HepG2 (cell line): Measurements from ENCODE around the gene LILRB3.

ENCODE experiments used
- EZH2 ChIP-seq: conservative IDR thresholded peaks from 2 replicates; pipeline ENCODE4 v1.6.1; 2012; ENCODE audit warnings: mild to moderate bottlenecking, low read depth, low read length, moderate library complexity
- MATR3 ChIP-seq: sonication (generic); formaldehyde crosslinking; IDR thresholded peaks from 2 replicates; pipeline ENCODE4 v1.4.0; 2020; ENCODE audit warnings: missing genetic modification reagents
- POLR2AphosphoS2 ChIP-seq: IDR thresholded peaks from 2 replicates; pipeline ENCODE4 v1.6.1; 2011; ENCODE audit warnings: low read depth, low read length, improper control_type of control experiment
- RAD21 ChIP-seq: fragments of 450-650 bp; formaldehyde crosslinking; IDR thresholded peaks from 2 replicates; pipeline ENCODE4 v1.5.0; 2020; ENCODE audit warnings: mild to moderate bottlenecking
- RFXANK ChIP-seq: IDR thresholded peaks from 2 replicates; pipeline ENCODE4 v1.6.1; 2016
- SMYD3 ChIP-seq: sonication (generic); formaldehyde crosslinking; IDR thresholded peaks from 2 replicates; pipeline ENCODE4 v1.8.1; 2023; ENCODE audit warnings: mild to moderate bottlenecking, missing genetic modification reagents
- ZBTB20 ChIP-seq: sonication (generic); formaldehyde crosslinking; IDR thresholded peaks from 2 replicates; pipeline ENCODE4 v1.8.1; 2023; ENCODE audit warnings: missing genetic modification reagents, low read depth, mild to moderate bottlenecking, borderline replicate concordance
- TF ChIP-seq, protein P1 (sequence below): IDR thresholded peaks from 2 replicates; pipeline ENCODE4 v1.6.1; 2012; ENCODE audit warnings: inconsistent platforms
- TF ChIP-seq, protein P2 (sequence below): sonication (generic); formaldehyde crosslinking; IDR thresholded peaks from 2 replicates; pipeline ENCODE4 v1.5.0; 2020; ENCODE audit warnings: mild to moderate bottlenecking, missing genetic modification reagents, moderate library complexity

DNA sequence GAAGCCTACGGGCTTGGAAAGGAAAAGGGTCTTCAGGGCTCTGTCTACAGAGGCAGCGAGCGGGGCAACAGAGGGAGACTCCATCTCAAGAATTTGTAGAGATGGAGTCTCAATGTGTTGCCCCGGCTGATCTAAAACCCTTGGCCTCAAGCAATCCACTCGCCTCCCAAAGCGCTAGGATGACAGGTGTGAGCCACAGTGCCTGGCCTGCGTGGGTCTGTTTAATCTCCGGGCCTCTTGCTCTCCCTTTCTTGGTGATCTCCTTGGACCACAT, 14.1 kb downstream of the LILRB3 start:
- TF ChIP-seq ZBTB20 (CRISPR knock-in tag) (no peak), POLR2AphosphoS2 (no peak), MATR3 (CRISPR knock-in tag) (no peak), RAD21 (CRISPR knock-in tag) (no peak), SMYD3 (no peak), RFXANK (CRISPR knock-in tag) (no peak), EZH2 (no peak)
- TF ChIP-seq, protein P1, sequence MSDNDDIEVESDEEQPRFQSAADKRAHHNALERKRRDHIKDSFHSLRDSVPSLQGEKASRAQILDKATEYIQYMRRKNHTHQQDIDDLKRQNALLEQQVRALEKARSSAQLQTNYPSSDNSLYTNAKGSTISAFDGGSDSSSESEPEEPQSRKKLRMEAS, result no peak
- TF ChIP-seq, protein P2, sequence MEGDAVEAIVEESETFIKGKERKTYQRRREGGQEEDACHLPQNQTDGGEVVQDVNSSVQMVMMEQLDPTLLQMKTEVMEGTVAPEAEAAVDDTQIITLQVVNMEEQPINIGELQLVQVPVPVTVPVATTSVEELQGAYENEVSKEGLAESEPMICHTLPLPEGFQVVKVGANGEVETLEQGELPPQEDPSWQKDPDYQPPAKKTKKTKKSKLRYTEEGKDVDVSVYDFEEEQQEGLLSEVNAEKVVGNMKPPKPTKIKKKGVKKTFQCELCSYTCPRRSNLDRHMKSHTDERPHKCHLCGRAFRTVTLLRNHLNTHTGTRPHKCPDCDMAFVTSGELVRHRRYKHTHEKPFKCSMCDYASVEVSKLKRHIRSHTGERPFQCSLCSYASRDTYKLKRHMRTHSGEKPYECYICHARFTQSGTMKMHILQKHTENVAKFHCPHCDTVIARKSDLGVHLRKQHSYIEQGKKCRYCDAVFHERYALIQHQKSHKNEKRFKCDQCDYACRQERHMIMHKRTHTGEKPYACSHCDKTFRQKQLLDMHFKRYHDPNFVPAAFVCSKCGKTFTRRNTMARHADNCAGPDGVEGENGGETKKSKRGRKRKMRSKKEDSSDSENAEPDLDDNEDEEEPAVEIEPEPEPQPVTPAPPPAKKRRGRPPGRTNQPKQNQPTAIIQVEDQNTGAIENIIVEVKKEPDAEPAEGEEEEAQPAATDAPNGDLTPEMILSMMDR, result no peak
